Activated CD4-positive, alpha-beta T cell treated with anti-CD3 and anti-CD28 coated beads for 1 hour (primary cell): ENCODE measurements around the gene BRS3.

ENCODE experiments used
- DNase-seq: peaks from one replicate; pipeline ENCODE4 v3.0.0-alpha.2; 2020

The BRS3 gene

GRCh38 chrX:136496186-136496763, 8.5 kb downstream of the BRS3 start:
- DNase-seq = no peak

- peak; percentile 76 for DNase-seq
Measured at GRCh38 chrX:136496764-136497555, 9.2 kb downstream of the BRS3 start.

GRCh38 chrX:136497556-136498052, 9.9 kb downstream of the BRS3 start, which contains the start of gene HTATSF1:
Gene HTATSF1 (plus strand): TSS chrX:136497592. CDS start chrX:136497685, 93 bp downstream.
- DNase-seq = no peak

GRCh38 chrX:136519069-136519468, 31.3 kb downstream of the BRS3 start:
- no peak for DNase-seq

GRCh38 chrX:136523770-136524169, 36.0 kb downstream of the BRS3 start:
- no peak for DNase-seq

GRCh38 chrX:136525738-136526606, 38.2 kb downstream of the BRS3 start:
- DNase-seq = no peak

GRCh38 chrX:136528645-136529315, 41.0 kb downstream of the BRS3 start:
- DNase-seq = no peak

GRCh38 chrX:136529795-136530194, 42.0 kb downstream of the BRS3 start:
- no peak for DNase-seq

GRCh38 chrX:136531951-136532350, 44.2 kb downstream of the BRS3 start, which contains the start of gene VGLL1:
Gene VGLL1 (plus strand): TSS chrX:136532215. CDS start chrX:136536021, 3,806 bp downstream.
- no peak for DNase-seq

GRCh38 chrX:136534131-136534530, 46.4 kb downstream of the BRS3 start:
- DNase-seq = no peak

- no peak for DNase-seq
Measured at GRCh38 chrX:136538811-136539210, 51.1 kb downstream of the BRS3 start.

GRCh38 chrX:136540226-136540625, 52.5 kb downstream of the BRS3 start:
- no peak for DNase-seq

- no peak for DNase-seq
Measured at GRCh38 chrX:136541294-136541693, 53.5 kb downstream of the BRS3 start.

GRCh38 chrX:136542281-136542680, 54.5 kb downstream of the BRS3 start:
- no peak for DNase-seq
